HL-60 (cell line): Measurements from ENCODE around the gene TEX101.

Experiments
- DNase-seq, 2 experiments: peaks; one replicate each; pipeline ENCODE4 v3.0.0-alpha.2; 2010 to 2020; ENCODE audit warnings: low read depth in 1 of 2, low spot score in 1 of 2
- H3K27ac ChIP-seq: fragments of 250-450 bp; sonication (Bioruptor Pico); replicated peaks from 2 replicates; pipeline ENCODE4 v1.5.1; 2020; ENCODE audit warnings: mild to moderate bottlenecking, moderate library complexity
- H3K27me3 ChIP-seq: fragments of 250-450 bp; sonication (Bioruptor Pico); 2 replicates; pipeline ENCODE4 v1.5.1; 2021; ENCODE audit warnings: mild to moderate bottlenecking, moderate library complexity; ENCODE audit not compliant: insufficient read depth, poor library complexity, severe bottlenecking
- H3K4me3 ChIP-seq: replicated peaks from 2 replicates; pipeline ENCODE4 v1.5.1; 2011; ENCODE audit warnings: mild to moderate bottlenecking, control low read depth, low read length; ENCODE audit not compliant: insufficient read depth
- CTCF ChIP-seq: IDR thresholded peaks from one replicate; pipeline ENCODE4 v1.5.1; 2011; ENCODE audit warnings: low read length, control low read depth, inconsistent platforms; ENCODE audit not compliant: insufficient read depth
- GABPA ChIP-seq: IDR thresholded peaks from 2 replicates; pipeline ENCODE4 v1.6.1; 2012; ENCODE audit warnings: low read depth
- POLR2AphosphoS5 ChIP-seq: IDR thresholded peaks from 2 replicates; pipeline ENCODE4 v1.6.1; 2012; ENCODE audit warnings: low read depth
- REST ChIP-seq: IDR thresholded peaks from 2 replicates; pipeline ENCODE4 v1.6.1; 2012; ENCODE audit warnings: low read depth; ENCODE audit not compliant: insufficient replicate concordance
- SPI1 ChIP-seq: IDR thresholded peaks from 2 replicates; pipeline ENCODE4 v1.6.1; 2012; ENCODE audit warnings: low read depth, mild to moderate bottlenecking, borderline replicate concordance

The TEX101 gene

GRCh38 chr19:43455321-43456113, 40.8 kb downstream of the TEX101 start:
- no peak for DNase-seq
- Histone ChIP-seq H3K4me3 (no peak overlapping the region), H3K27ac (no peak overlapping the region), H3K27me3 (no peaks in the 10 kb centered on the region)
- no peak for TF ChIP-seq GABPA
- no peak for TF ChIP-seq POLR2AphosphoS5
- no peak for TF ChIP-seq CTCF
- no peak for TF ChIP-seq SPI1
- no peak for TF ChIP-seq REST

GRCh38 chr19:43457809-43458208, 43.1 kb downstream of the TEX101 start:
- no peak overlapping the region for H3K4me3 ChIP-seq
- no peak for TF ChIP-seq REST
- no peak for DNase-seq
- H3K27ac ChIP-seq = no peak overlapping the region
- H3K27me3 ChIP-seq = peaks cover 3% of the 10 kb centered on the region

- no peak for DNase-seq
- Histone ChIP-seq H3K27me3 (peaks cover 9% of the 10 kb centered on the region), H3K27ac (no peak overlapping the region), H3K4me3 (no peak overlapping the region)
- TF ChIP-seq REST (no peak), CTCF (no peak), POLR2AphosphoS5 (no peak), SPI1 (no peak), GABPA (no peak)
Measured at GRCh38 chr19:43460362-43461016, 45.8 kb downstream of the TEX101 start.
